Measurements from ENCODE around the gene TOX2. TPM values are rescaled to one million over a fixed set of nuclear protein-coding genes. Genes with fewer than 3 reads are reported as not detected.

TOX2 gene
- total and polyA plus RNA-seq, 9 donors = 0.69 to 5.6 (median 1.8) TPM

GRCh38 chr20:43982016-43982415 is 67.4 kb downstream of the TOX2 start:
- 82 to 91% (median 84%) methylated on average over 2 of the region's 2 CpGs for WGBS, 3 donors
- DNase-seq = no peak
- no peaks in the 10 kb centered on the region for H3K36me3 ChIP-seq
- H3K9me3 ChIP-seq = no peaks in the 10 kb centered on the region
- H3K27me3 ChIP-seq = no peaks in the 10 kb centered on the region
- no peaks in the 10 kb centered on the region for H3K4me1 ChIP-seq (ENCODE audit: insufficient read depth)
- intact Hi-C loops (cut with DNase I) = no loop called here
- H3K27ac ChIP-seq = no peak overlapping the region
- TF ChIP-seq POLR2A (IDR thresholded peaks at IDR 0.05) (no peak), CTCF (IDR thresholded peaks at IDR 0.05) (no peak), EP300 (IDR thresholded peaks at IDR 0.05) (no peak)
- H3K4me3 ChIP-seq = no peak overlapping the region

- Histone ChIP-seq H3K36me3 (no peaks in the 10 kb centered on the region), H3K27me3 (no peaks in the 10 kb centered on the region), H3K4me1 (ENCODE audit: insufficient read depth) (no peaks in the 10 kb centered on the region), H3K27ac (no peak overlapping the region), H3K9me3 (no peaks in the 10 kb centered on the region), H3K4me3 (no peak overlapping the region)
- intact Hi-C loops (cut with DNase I) = no loop called here
- TF ChIP-seq EP300 (IDR thresholded peaks at IDR 0.05) (no peak), POLR2A (IDR thresholded peaks at IDR 0.05) (no peak), CTCF (IDR thresholded peaks at IDR 0.05) (no peak)
- DNase-seq = no peak
- 81 to 91% (median 82%) methylated on average over 5 of the region's 5 CpGs for WGBS, 3 donors
Observed at GRCh38 chr20:43982886-43983285, 68.2 kb downstream of the TOX2 start.

- intact Hi-C loops (cut with DNase I) = no loop called here
- Histone ChIP-seq H3K36me3 (no peaks in the 10 kb centered on the region), H3K27me3 (no peaks in the 10 kb centered on the region), H3K4me1 (ENCODE audit: insufficient read depth) (no peaks in the 10 kb centered on the region), H3K27ac (no peak overlapping the region), H3K9me3 (no peaks in the 10 kb centered on the region), H3K4me3 (no peak overlapping the region)
- no peak for TF ChIP-seq EP300 (IDR thresholded peaks at IDR 0.05)
- TF ChIP-seq CTCF (IDR thresholded peaks at IDR 0.05) = no peak
- no peak for TF ChIP-seq POLR2A (IDR thresholded peaks at IDR 0.05)
- WGBS, 3 donors = 93 to 95% (median 93%) methylated on average over 5 of the region's 5 CpGs
- DNase-seq = no peak
Observed at GRCh38 chr20:43983359-43983758, 68.7 kb downstream of the TOX2 start.

GRCh38 chr20:43983904-43984361 is 69.3 kb downstream of the TOX2 start:
- 56 to 78% (median 61%) methylated on average over 6 of the region's 6 CpGs for WGBS, 3 donors
- no peak for TF ChIP-seq EP300 (IDR thresholded peaks at IDR 0.05)
- no peak for TF ChIP-seq POLR2A (IDR thresholded peaks at IDR 0.05)
- no peak for TF ChIP-seq CTCF (IDR thresholded peaks at IDR 0.05)
- H3K4me1 ChIP-seq (ENCODE audit: insufficient read depth) = no peaks in the 10 kb centered on the region
- H3K27ac ChIP-seq = no peak overlapping the region
- intact Hi-C loops (cut with DNase I) = no loop called here
- no peak overlapping the region for H3K4me3 ChIP-seq
- no peaks in the 10 kb centered on the region for H3K36me3 ChIP-seq
- no peaks in the 10 kb centered on the region for H3K27me3 ChIP-seq
- H3K9me3 ChIP-seq = no peaks in the 10 kb centered on the region
- no peak for DNase-seq

All from ovary (tissue), 9 donors.